HepG2 (cell line): ENCODE measurements around the gene ZNF684. TPM values are rescaled to one million over a fixed set of nuclear protein-coding genes. Genes with fewer than 3 reads are reported as not detected.
A peak's percentile ranks its signal among the peaks of the same experiment; 100 is the strongest.

Experiments used
- ATF1 ChIP-seq: IDR thresholded peaks from 2 replicates; pipeline ENCODE4 v1.6.1; 2016; ENCODE audit warnings: mild to moderate bottlenecking, control low read depth
- CBX2 ChIP-seq, 2 experiments: fragments of 200-600 bp in 1 of 2; sonication (generic); formaldehyde crosslinking in 1 of 2; IDR thresholded peaks; 2 replicates each; pipeline versions ENCODE4 v1.7.0 to v1.8.1; 2018 to 2022; ENCODE audit warnings: low read depth in 2 of 2, low read length in 1 of 2, mild to moderate bottlenecking in 1 of 2, missing genetic modification reagents in 1 of 2
- ELK4 ChIP-seq: sonication (generic); formaldehyde crosslinking; IDR thresholded peaks from 2 replicates; pipeline ENCODE4 v1.9.0; 2021; ENCODE audit warnings: missing genetic modification reagents, borderline replicate concordance
- FOXA1 ChIP-seq, 2 experiments: fragments of 450-650 bp in 1 of 2; sonication (generic) in 1 of 2; formaldehyde crosslinking in 1 of 2; IDR thresholded peaks; 2 replicates each; pipeline versions ENCODE4 v1.4.0 to v1.6.1; 2016 to 2020; ENCODE audit warnings: missing genetic modification reagents in 1 of 2
- HDAC2 ChIP-seq: sonication (generic); formaldehyde crosslinking; IDR thresholded peaks from 2 replicates; pipeline ENCODE4 v1.4.0; 2020; ENCODE audit warnings: missing genetic modification reagents
- HOXA5 ChIP-seq: sonication (generic); formaldehyde crosslinking; IDR thresholded peaks from 2 replicates; pipeline ENCODE4 v1.4.0; 2020; ENCODE audit warnings: missing genetic modification reagents
- KDM3A ChIP-seq: IDR thresholded peaks from 2 replicates; pipeline ENCODE4 v1.6.1; 2018; ENCODE audit warnings: low read depth, missing compliant biosample characterization
- KLF6 ChIP-seq: IDR thresholded peaks from 2 replicates; pipeline ENCODE4 v1.8.0; 2016; ENCODE audit warnings: missing biosample characterization, missing genetic modification reagents
- MXI1 ChIP-seq: IDR thresholded peaks from 3 replicates; pipeline ENCODE4 v1.6.1; 2012; ENCODE audit warnings: low read depth, low read length, inconsistent platforms, borderline replicate concordance
- MYC ChIP-seq: sonication (generic); formaldehyde crosslinking; IDR thresholded peaks from 2 replicates; pipeline ENCODE4 v1.9.0; 2021; ENCODE audit warnings: missing genetic modification reagents, borderline replicate concordance
- PHF21A ChIP-seq: sonication (generic); formaldehyde crosslinking; IDR thresholded peaks from 2 replicates; pipeline ENCODE4 v1.5.0; 2020; ENCODE audit warnings: mild to moderate bottlenecking, missing genetic modification reagents
- POLR2A ChIP-seq, 2 experiments: IDR thresholded peaks; 2 replicates each; pipeline ENCODE4 v1.6.1; 2011; ENCODE audit warnings: low read depth in 2 of 2, low read length in 2 of 2, mild to moderate bottlenecking in 1 of 2, moderate library complexity in 1 of 2; ENCODE audit not compliant: insufficient read depth in 1 of 2
- PTBP1 ChIP-seq: fragments of 200-400 bp; formaldehyde crosslinking; IDR thresholded peaks from 2 replicates; pipeline ENCODE4 v1.6.1; 2018; ENCODE audit warnings: low read length, low read depth; ENCODE audit not compliant: poor library complexity, severe bottlenecking
- REL ChIP-seq: sonication (generic); formaldehyde crosslinking; conservative IDR thresholded peaks from 2 replicates; pipeline ENCODE4 v1.8.0; 2022; ENCODE audit warnings: mild to moderate bottlenecking, missing genetic modification reagents, moderate library complexity
- REXO4 ChIP-seq: sonication (generic); formaldehyde crosslinking; IDR thresholded peaks from 2 replicates; pipeline ENCODE4 v1.8.0; 2022; ENCODE audit warnings: missing genetic modification reagents, mild to moderate bottlenecking, borderline replicate concordance
- SMARCC2 ChIP-seq: fragments of 450-650 bp; IDR thresholded peaks from 2 replicates; pipeline ENCODE4 v1.6.1; 2017; ENCODE audit warnings: antibody characterized with exemption, mild to moderate bottlenecking
- THYN1 ChIP-seq: sonication (generic); formaldehyde crosslinking; IDR thresholded peaks from 2 replicates; pipeline ENCODE4 v1.8.1; 2023; ENCODE audit warnings: low read depth, mild to moderate bottlenecking, moderate library complexity, missing genetic modification reagents, borderline replicate concordance
- ZEB1 ChIP-seq: IDR thresholded peaks from 2 replicates; pipeline ENCODE4 v1.6.1; 2012; ENCODE audit warnings: mild to moderate bottlenecking, low read depth, inconsistent platforms; ENCODE audit not compliant: insufficient replicate concordance
- ZMAT3 ChIP-seq: sonication (generic); formaldehyde crosslinking; conservative IDR thresholded peaks from 2 replicates; pipeline ENCODE4 v1.7.0; 2021; ENCODE audit warnings: missing genetic modification reagents
- ZNF20 ChIP-seq: sonication (generic); formaldehyde crosslinking; IDR thresholded peaks from 2 replicates; pipeline ENCODE4 v1.4.0; 2020; ENCODE audit warnings: mild to moderate bottlenecking, moderate library complexity, missing genetic modification reagents
- ZNF225 ChIP-seq: sonication (generic); formaldehyde crosslinking; IDR thresholded peaks from 2 replicates; pipeline ENCODE4 v1.4.0; 2020; ENCODE audit warnings: mild to moderate bottlenecking, missing genetic modification reagents
- ZNF251 ChIP-seq: sonication (generic); formaldehyde crosslinking; IDR thresholded peaks from 2 replicates; pipeline ENCODE4 v1.9.0; 2021; ENCODE audit warnings: mild to moderate bottlenecking, missing genetic modification reagents
- ZNF264 ChIP-seq: sonication (generic); formaldehyde crosslinking; IDR thresholded peaks from 2 replicates; pipeline ENCODE4 v1.4.0; 2020; ENCODE audit warnings: missing genetic modification reagents
- ZNF329 ChIP-seq: sonication (generic); formaldehyde crosslinking; IDR thresholded peaks from 2 replicates; pipeline ENCODE4 v1.9.0; 2021; ENCODE audit warnings: low read depth, mild to moderate bottlenecking, missing genetic modification reagents
- ZNF484 ChIP-seq: sonication (generic); formaldehyde crosslinking; IDR thresholded peaks from 2 replicates; pipeline ENCODE4 v1.5.1; 2020; ENCODE audit warnings: mild to moderate bottlenecking, low read depth, missing genetic modification reagents, borderline replicate concordance
- ZNF607 ChIP-seq: sonication (generic); formaldehyde crosslinking; IDR thresholded peaks from 2 replicates; pipeline ENCODE4 v1.5.1; 2020; ENCODE audit warnings: missing genetic modification reagents, mild to moderate bottlenecking, borderline replicate concordance
- ZNF709 ChIP-seq: sonication (generic); formaldehyde crosslinking; IDR thresholded peaks from 2 replicates; pipeline ENCODE4 v1.5.0; 2020; ENCODE audit warnings: mild to moderate bottlenecking, missing genetic modification reagents
- polyA plus RNA-seq, 8 experiments: library from polyadenylated mRNA; depleted of rRNA in 3 of 8; stranded (reverse) in 7 of 8; unstranded in 1 of 8; fragments of >200 nt; fragmentation: Illumina TruSeq in 4 of 8; extraction: Trizol in 4 of 8; gene quantifications; 2 replicates each; pipeline versions ENCODE4 v1.2.1 to v1.2.3, GENCODE V29; 2011 to 2016; ENCODE audit warnings: low read depth in 4 of 8, missing spikeins in 1 of 8, mixed read lengths in 1 of 8; ENCODE audit not compliant: insufficient read depth in 1 of 8
- total RNA-seq, 5 experiments: library from RNA; depleted of rRNA; stranded (reverse); fragments of >200 nt; fragmentation: Illumina TruSeq; extraction: Trizol; gene quantifications; 2 replicates each; pipeline ENCODE4 v1.2.3, GENCODE V29; 2016; ENCODE audit warnings: low read depth in 1 of 5
- TF ChIP-seq, protein P1 (sequence below): IDR thresholded peaks from 2 replicates; pipeline ENCODE4 v1.6.1; 2016; ENCODE audit warnings: low read depth

ZNF684 gene
- total and polyA plus RNA-seq, 2 of the 13 experiments (the other 11 are each of a cell fraction or from before 2014, with no cell fraction given) = 6.5 to 15.2 TPM

DNA sequence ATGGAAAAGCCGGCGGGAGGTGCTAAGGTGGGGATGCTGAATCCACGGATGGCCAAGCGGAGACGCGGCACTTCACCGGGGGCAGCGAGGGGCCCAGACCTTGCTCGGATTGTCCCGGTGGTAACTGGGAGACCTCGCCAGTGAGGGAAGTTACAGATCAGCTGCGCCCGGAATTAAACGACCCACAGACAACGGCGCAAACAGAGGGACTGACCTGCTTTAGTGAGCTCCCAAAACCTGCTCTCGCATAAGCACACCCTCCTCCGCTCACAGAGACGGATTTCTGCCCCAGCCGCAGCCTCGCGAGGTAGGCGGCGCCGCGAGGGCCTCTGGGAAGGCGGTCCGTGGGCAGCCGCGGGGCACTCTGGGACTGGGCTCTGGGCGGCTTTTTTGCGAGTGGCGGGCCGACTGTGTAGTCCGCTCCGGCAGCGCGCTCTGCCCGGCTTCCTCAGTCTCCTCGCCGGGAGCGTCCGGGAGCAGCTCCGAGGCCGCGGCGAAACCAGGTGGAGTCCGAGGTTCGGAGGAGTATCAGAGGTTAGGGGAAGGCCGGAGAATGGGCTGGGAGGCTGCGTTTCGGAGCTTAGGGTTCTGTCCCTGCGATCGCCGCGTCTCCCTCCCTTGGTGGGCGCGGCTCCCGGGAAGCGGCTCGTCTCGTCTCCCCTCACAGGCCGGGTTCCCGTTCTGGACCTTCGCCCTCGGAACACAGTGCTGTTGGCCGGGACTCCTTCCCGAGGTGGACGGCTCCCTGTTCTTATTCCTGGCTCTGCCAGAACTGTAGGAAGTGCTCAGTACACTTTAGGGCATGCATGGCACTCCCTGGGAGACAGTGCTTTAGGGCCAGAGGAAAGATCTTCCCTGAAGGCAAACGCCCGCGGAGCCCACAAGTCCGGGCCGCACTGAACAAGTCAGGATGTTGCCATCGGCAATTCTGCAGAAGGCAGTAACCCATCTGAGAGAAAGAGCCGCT is 22.8 kb upstream of the ZNF684 start, which contains the start of gene EXO5 (continued):
- TF ChIP-seq ZNF225 (CRISPR knock-in tag) = peak; percentile 75; the same call in 1 of the 2 replicates
- TF ChIP-seq ZNF251 (CRISPR knock-in tag) = no peak
- peak; percentile 45 for TF ChIP-seq PTBP1
- TF ChIP-seq ZNF20 = 0 out of 2 replicates have a peak, but pooled peaks have one; percentile 46
- TF ChIP-seq MYC = peak; percentile 86
- TF ChIP-seq ZNF709 (CRISPR knock-in tag) = peak; percentile 87; the same call in 1 of the 2 replicates
- peak; percentile 94 for TF ChIP-seq HOXA5 (CRISPR knock-in tag)
- TF ChIP-seq HDAC2 = peak; percentile 82; the same call in 1 of the 2 replicates
- peak; percentile 80 for TF ChIP-seq PHF21A (CRISPR knock-in tag)
- peak; percentile 76 to 93 for TF ChIP-seq POLR2A (IDR thresholded peaks at IDR 0.05; ENCODE audit: insufficient read depth in 1 of 2, low read depth in 2 of 2, low read length in 2 of 2)
- TF ChIP-seq FOXA1 (IDR thresholded peaks at IDR 0.05) = no peak
- 0 out of 2 replicates have a peak, but pooled peaks have one; percentile 7 for TF ChIP-seq FOXA1 (CRISPR knock-in tag; IDR thresholded peaks at IDR 0.05)
- TF ChIP-seq MXI1 = peak; percentile 45; the same call in 1 of the 3 replicates
- TF ChIP-seq REL (CRISPR knock-in tag) = no peak; the same call in 1 of the 2 replicates
- no peak for TF ChIP-seq THYN1
- TF ChIP-seq ZEB1 = peak; percentile 48
- TF ChIP-seq ELK4 (CRISPR knock-in tag) = peak; percentile 49; the same call in 1 of the 2 replicates
- TF ChIP-seq ZNF329 (CRISPR knock-in tag) = peak; percentile 42; the same call in 1 of the 2 replicates
- TF ChIP-seq KDM3A (CRISPR knock-in tag) = peak; percentile 69; the same call in 1 of the 2 replicates
- no peak for TF ChIP-seq ATF1 (CRISPR knock-in tag)
- no peak for TF ChIP-seq CBX2 (IDR thresholded peaks at IDR 0.05; ENCODE audit: low read depth, low read length)
- no peak for TF ChIP-seq CBX2 (CRISPR knock-in tag; IDR thresholded peaks at IDR 0.05; ENCODE audit: low read depth)
- TF ChIP-seq ZNF484 (CRISPR knock-in tag) = 0 out of 2 replicates have a peak, but pooled peaks have one; percentile 41
- TF ChIP-seq KLF6 (CRISPR knock-in tag) = peak; percentile 51; the same call in 1 of the 2 replicates
- TF ChIP-seq, protein P1, sequence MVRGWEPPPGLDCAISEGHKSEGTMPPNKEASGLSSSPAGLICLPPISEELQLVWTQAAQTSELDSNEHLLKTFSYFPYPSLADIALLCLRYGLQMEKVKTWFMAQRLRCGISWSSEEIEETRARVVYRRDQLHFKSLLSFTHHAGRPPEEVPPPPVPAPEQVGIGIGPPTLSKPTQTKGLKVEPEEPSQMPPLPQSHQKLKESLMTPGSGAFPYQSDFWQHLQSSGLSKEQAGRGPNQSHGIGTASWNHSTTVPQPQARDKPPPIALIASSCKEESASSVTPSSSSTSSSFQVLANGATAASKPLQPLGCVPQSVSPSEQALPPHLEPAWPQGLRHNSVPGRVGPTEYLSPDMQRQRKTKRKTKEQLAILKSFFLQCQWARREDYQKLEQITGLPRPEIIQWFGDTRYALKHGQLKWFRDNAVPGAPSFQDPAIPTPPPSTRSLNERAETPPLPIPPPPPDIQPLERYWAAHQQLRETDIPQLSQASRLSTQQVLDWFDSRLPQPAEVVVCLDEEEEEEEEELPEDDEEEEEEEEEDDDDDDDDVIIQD (CRISPR knock-in tag) = peak; percentile 83; the same call in 1 of the 2 replicates
- no peak for TF ChIP-seq SMARCC2
- TF ChIP-seq REXO4 (CRISPR knock-in tag) = no peak
- peak; percentile 85 for TF ChIP-seq ZNF264 (CRISPR knock-in tag)
- TF ChIP-seq ZNF607 = peak; percentile 78; the same call in 1 of the 2 replicates
- TF ChIP-seq ZMAT3 (CRISPR knock-in tag) = peak; percentile 71
